Measurements from ENCODE around the gene AXIN1.
"Not testable (repeated sequence)": the region's sequence is repeated elsewhere in the genome, so short reads cannot be mapped to it uniquely, and the experiment has no call there.

The AXIN1 gene

GRCh38 chr16:381012-381788 lies 28.7 kb upstream of the AXIN1 start:
- in situ Hi-C loops (cut with MboI; ENCODE audit: low sequenced_read_pairs): no loop called here

GRCh38 chr16:380762-381011 lies 28.2 kb upstream of the AXIN1 start:
- in situ Hi-C loops (cut with MboI; ENCODE audit: low sequenced_read_pairs): no loop called here

GRCh38 chr16:379961-380761 lies 27.6 kb upstream of the AXIN1 start:
- in situ Hi-C loops (cut with MboI; ENCODE audit: low sequenced_read_pairs): no loop called here

GRCh38 chr16:379183-379960 lies 26.8 kb upstream of the AXIN1 start:
- in situ Hi-C loops (cut with MboI; ENCODE audit: low sequenced_read_pairs): no loop called here

- in situ Hi-C loops (cut with MboI; ENCODE audit: low sequenced_read_pairs): no loop called here
Observed at GRCh38 chr16:378821-379182, 26.3 kb upstream of the AXIN1 start.

GRCh38 chr16:378113-378820 lies 25.7 kb upstream of the AXIN1 start:
- in situ Hi-C loops (cut with MboI; ENCODE audit: low sequenced_read_pairs): not testable (repeated sequence)

- in situ Hi-C loops (cut with MboI; ENCODE audit: low sequenced_read_pairs): no loop called here
Observed at GRCh38 chr16:377419-377951, 25.0 kb upstream of the AXIN1 start.

- in situ Hi-C loops (cut with MboI; ENCODE audit: low sequenced_read_pairs): no loop called here
Observed at GRCh38 chr16:376817-377418, 24.4 kb upstream of the AXIN1 start.

- in situ Hi-C loops (cut with MboI; ENCODE audit: low sequenced_read_pairs): no loop called here
Observed at GRCh38 chr16:375927-376816, 23.6 kb upstream of the AXIN1 start.

- in situ Hi-C loops (cut with MboI; ENCODE audit: low sequenced_read_pairs): no loop called here
Observed at GRCh38 chr16:375212-375611, 22.7 kb upstream of the AXIN1 start.

- in situ Hi-C loops (cut with MboI; ENCODE audit: low sequenced_read_pairs): no loop called here
Observed at GRCh38 chr16:374616-374926, 22.0 kb upstream of the AXIN1 start.

- in situ Hi-C loops (cut with MboI; ENCODE audit: low sequenced_read_pairs): no loop called here
Observed at GRCh38 chr16:373848-374615, 21.5 kb upstream of the AXIN1 start.

GRCh38 chr16:373020-373598 lies 20.6 kb upstream of the AXIN1 start:
- in situ Hi-C loops (cut with MboI; ENCODE audit: low sequenced_read_pairs): no loop called here

- in situ Hi-C loops (cut with MboI; ENCODE audit: low sequenced_read_pairs): no loop called here
Observed at GRCh38 chr16:372302-372983, 19.9 kb upstream of the AXIN1 start.

GRCh38 chr16:371515-372301 lies 19.2 kb upstream of the AXIN1 start:
- in situ Hi-C loops (cut with MboI; ENCODE audit: low sequenced_read_pairs): no loop called here

- in situ Hi-C loops (cut with MboI; ENCODE audit: low sequenced_read_pairs): no loop called here
Observed at GRCh38 chr16:370979-371514, 18.5 kb upstream of the AXIN1 start.

GRCh38 chr16:370443-370842 lies 17.9 kb upstream of the AXIN1 start, which contains the start of gene MRPL28:
Gene MRPL28 (minus strand): TSS chr16:370538. CDS start chr16:370218, 320 bp downstream.
- in situ Hi-C loops (cut with MboI; ENCODE audit: low sequenced_read_pairs): no loop called here

Data from hTERT RPE-1 (cell line).